Kidney capillary endothelial cell (primary cell): Measurements from ENCODE around the gene KCNC1.

Experiments used
- DNase-seq: peaks from one replicate; pipeline ENCODE4 v3.0.0-alpha.2; 2018; ENCODE audit warnings: low spot score

The KCNC1 gene

DNA sequence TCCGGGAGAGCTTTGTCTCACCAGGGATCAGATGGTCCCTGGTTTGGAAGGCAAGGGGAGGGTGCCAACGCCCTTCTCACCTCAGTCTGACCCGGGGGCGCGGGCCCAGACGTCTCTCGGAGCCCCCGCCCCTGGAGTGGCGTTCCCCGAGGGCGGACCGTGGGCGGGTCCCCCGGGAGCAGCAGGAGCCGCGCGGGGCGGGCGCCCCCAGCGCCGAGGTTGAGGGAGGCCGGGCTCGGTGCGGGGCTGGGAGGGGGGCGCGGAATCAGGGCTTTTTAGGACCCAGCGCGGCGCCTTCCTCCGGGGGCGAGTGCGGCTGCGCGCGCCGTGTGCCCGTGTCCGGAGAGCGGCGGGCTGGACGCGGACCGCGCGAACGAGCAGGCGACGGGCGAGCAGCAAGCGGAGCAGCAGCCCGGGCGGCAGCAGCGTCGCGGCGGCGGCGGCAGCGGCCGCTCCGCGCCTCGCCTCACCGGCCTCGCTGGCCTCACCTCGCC, at the start of gene KCNC1:
TSS of gene KCNC1 (plus strand) at position 364 of the 494 bp plus-strand sequence. CDS start 1,222 bp downstream, outside the sequence.
- DNase-seq, result no peak

GRCh38 chr11:17686231-17686980, 48.2 kb upstream of the KCNC1 start:
- no peak for DNase-seq

DNA sequence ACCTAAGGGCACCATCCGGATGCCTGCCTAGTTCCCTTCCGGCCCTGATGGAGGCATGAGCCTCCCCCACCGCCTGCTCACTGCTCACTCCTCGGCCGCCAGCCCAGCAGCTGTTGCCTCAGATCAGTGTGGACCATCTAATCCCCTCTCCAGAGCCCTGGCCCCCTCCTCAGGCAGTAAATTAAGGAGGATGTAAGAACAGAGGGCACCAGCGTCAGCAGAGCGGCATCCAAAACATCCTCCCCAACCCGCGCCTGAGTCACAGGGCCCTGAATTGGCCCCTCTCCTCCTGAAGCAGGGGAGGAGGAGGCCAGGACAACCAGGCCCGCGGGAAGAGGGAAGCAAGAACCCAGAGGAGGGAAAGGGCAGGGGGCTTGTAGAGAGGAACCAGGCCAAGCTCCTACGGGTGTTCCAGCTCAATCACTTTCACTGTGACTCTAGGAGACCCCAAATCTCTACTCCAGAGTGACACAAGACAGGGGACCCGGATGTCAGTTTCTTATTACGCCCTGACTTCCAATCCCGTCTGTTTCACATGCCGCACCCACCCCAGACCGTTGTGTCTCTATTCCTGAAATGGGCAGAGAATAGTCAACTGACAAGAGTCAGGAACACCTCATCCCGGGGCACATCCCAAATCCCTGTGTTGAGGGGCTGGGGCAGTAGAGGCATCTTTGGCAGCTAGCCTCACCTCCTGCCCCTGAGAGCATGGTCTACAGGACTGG, 46.5 kb upstream of the KCNC1 start:
- no peak for DNase-seq

- no peak for DNase-seq
These were observed 43.0 kb upstream of the KCNC1 start for GRCh38 chr11:17691550-17691949.

- DNase-seq, result no peak
These were observed 42.6 kb upstream of the KCNC1 start for GRCh38 chr11:17691976-17692375.

GRCh38 chr11:17692931-17693330, 41.6 kb upstream of the KCNC1 start:
- DNase-seq, result no peak

DNA sequence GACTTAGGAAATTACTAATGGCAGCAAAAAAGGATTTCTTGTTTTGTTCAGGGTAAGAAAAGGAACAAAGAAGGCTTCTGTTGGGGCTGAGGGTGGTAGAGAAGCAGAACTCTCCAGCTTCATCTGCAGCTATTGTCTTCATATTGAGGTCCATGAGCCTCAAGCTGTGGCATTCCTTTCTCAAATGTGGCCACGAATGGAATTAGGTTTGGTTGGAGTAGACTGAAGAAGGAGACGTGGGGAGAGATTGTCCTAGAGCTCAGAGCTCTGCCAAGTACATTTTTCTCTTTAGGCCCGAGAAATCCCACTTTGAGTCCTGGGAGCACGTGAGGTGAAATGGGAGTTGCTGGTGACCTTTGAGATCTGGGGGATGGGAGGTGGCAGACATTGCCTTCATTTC, 41.0 kb upstream of the KCNC1 start:
- no peak for DNase-seq

DNA sequence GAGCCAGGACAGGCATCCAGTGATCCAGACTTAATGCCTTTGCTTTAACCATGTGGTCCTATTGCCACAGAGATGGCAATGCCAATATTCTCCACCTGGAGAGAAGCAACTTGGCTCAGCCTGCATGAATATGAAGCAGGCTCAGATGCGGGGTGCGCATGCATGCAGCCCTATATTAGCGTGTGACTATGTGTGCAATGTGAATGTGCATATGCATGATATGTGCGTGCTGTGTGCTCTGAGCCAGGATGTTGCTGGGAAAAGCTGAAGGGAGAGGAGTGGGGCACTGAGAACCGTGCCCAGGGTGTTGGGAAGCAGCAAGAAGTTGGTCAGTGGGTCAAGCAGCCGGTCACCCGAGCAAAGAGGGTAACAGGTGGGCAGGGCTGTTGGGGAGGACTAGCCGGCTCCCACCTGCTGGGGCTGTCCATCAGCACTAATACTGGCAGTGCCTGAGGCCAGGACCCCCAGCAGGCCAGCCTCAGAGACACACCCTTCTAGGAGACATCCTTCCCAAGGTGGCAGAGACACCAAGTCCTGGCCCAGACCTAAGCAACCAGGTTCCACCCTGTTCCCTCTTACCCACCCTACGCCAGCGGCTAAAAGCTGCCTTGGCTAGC, 40.0 kb upstream of the KCNC1 start:
- no peak for DNase-seq

GRCh38 chr11:17695454-17696441, 38.8 kb upstream of the KCNC1 start:
- DNase-seq, result no peak

- DNase-seq, result no peak
These were observed 37.8 kb upstream of the KCNC1 start for GRCh38 chr11:17696741-17697140.

- DNase-seq, result no peak
These were observed 37.2 kb upstream of the KCNC1 start for GRCh38 chr11:17697175-17697949.

- DNase-seq, result no peak
These were observed 35.1 kb upstream of the KCNC1 start for GRCh38 chr11:17699147-17700114.

DNA sequence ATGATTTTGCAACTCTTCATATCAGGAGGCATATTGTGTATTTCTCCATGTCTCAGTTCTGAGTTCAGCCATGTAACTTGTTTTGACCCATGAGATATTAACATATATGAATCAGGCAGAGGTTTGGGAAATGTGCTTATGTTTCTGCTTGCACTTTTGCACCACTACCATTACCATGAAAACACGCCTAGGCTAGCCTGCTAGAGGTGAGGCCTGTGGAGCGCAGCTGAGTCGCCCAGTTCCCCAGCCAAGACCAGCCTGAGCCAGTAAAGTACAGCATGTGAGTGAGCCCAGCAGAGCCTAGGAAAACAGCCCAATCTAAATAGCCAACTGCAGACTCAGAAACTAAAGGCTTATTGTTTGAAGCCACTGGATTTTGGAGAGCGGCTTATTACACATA, 33.6 kb upstream of the KCNC1 start:
- no peak for DNase-seq

- no peak for DNase-seq
These were observed 31.7 kb upstream of the KCNC1 start for GRCh38 chr11:17702876-17703275.

GRCh38 chr11:17703951-17704350, 30.6 kb upstream of the KCNC1 start:
- no peak for DNase-seq

GRCh38 chr11:17707830-17708229, 26.8 kb upstream of the KCNC1 start:
- DNase-seq, result no peak

GRCh38 chr11:17711836-17712235, 22.7 kb upstream of the KCNC1 start:
- DNase-seq, result no peak

DNA sequence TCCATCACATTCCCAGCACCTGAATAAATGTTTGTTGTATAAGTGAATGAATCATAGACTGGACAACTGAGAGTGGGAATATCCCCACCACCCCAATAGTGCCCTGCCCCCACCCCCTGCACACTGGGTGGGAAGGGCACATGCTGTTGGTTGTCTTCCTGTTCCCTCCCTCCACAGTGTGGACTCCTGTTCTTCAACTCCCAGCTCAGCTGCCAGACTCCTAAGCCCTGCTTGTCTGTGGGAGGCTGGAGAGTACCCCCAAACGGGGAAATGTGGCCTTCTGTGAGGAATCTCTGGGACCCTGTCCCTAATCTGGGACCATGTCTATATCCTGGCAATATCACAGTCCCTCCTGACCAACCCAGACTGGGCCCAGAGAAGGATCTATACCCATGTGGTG, 20.7 kb upstream of the KCNC1 start:
- DNase-seq, result no peak

- no peak for DNase-seq
These were observed 20.2 kb upstream of the KCNC1 start for GRCh38 chr11:17714356-17714854.

- no peak for DNase-seq
These were observed 19.7 kb upstream of the KCNC1 start for GRCh38 chr11:17714870-17715269.
